GM12875 (cell line): ENCODE results near the gene OLFM2.
"Not testable (repeated sequence)": the region's sequence is repeated elsewhere in the genome, so short reads cannot be mapped to it uniquely, and the experiment has no call there.

Experiments used
- H3K4me3 ChIP-seq: one replicate; pipeline ENCODE4 v1.5.1; 2011; ENCODE audit warnings: low read depth, low read length, control low read depth
- TF ChIP-seq, protein P1 (sequence below): IDR thresholded peaks from 2 replicates; pipeline ENCODE4 v1.5.1; 2011; ENCODE audit warnings: low read depth, mild to moderate bottlenecking, control low read depth, inconsistent platforms, low read length, moderate library complexity, borderline replicate concordance; ENCODE audit not compliant: insufficient read depth

The OLFM2 gene

DNA sequence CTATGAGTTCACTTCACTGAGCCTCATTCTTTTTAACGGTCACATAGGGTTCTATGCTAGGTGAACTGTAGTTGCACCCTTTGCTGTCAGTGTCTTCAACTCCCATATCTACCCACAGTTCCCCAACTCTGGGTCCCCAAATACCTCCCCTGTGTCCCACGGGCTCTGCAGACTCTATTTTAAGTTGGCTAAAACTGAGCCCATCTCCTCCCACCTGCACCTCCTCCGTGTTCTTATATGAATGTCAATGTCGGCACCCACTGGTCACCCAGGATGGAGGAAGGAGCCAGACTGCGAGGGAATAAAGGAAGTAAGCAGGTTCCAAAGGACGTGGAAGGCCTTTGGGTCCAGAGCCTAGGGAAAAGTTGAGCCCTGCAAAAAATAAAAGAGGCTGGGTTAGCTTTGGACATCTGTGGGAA is 102.0 kb downstream of the OLFM2 start:
- H3K4me3 ChIP-seq = peak overlapping the region; percentile 62
- TF ChIP-seq, protein P1, sequence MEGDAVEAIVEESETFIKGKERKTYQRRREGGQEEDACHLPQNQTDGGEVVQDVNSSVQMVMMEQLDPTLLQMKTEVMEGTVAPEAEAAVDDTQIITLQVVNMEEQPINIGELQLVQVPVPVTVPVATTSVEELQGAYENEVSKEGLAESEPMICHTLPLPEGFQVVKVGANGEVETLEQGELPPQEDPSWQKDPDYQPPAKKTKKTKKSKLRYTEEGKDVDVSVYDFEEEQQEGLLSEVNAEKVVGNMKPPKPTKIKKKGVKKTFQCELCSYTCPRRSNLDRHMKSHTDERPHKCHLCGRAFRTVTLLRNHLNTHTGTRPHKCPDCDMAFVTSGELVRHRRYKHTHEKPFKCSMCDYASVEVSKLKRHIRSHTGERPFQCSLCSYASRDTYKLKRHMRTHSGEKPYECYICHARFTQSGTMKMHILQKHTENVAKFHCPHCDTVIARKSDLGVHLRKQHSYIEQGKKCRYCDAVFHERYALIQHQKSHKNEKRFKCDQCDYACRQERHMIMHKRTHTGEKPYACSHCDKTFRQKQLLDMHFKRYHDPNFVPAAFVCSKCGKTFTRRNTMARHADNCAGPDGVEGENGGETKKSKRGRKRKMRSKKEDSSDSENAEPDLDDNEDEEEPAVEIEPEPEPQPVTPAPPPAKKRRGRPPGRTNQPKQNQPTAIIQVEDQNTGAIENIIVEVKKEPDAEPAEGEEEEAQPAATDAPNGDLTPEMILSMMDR = no peak

DNA sequence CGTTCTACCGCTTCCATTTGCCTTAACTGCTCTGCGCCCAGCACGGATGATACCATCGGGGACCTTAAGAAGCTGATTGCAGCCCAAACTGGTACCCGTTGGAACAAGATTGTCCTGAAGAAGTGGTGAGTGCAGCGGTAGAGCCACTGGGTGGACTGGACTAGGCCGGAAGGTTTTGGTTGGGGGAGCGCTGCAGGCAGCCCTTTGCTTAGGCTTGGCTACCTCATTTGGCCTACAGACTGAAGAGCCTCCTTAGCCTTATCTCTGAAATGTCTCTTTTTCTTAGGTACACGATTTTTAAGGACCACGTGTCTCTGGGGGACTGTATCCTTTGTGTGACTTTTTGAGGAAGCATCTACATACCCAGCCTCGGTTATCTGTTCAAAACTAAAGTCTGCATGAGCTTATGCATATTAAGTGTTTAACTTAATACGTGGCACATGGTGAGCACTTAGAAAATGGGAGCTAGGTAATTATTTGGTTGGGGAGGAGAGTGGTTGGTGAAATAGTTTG is 107.7 kb downstream of the OLFM2 start:
- TF ChIP-seq, protein P1 = no peak
- peak overlapping the region; percentile 87 for H3K4me3 ChIP-seq

DNA sequence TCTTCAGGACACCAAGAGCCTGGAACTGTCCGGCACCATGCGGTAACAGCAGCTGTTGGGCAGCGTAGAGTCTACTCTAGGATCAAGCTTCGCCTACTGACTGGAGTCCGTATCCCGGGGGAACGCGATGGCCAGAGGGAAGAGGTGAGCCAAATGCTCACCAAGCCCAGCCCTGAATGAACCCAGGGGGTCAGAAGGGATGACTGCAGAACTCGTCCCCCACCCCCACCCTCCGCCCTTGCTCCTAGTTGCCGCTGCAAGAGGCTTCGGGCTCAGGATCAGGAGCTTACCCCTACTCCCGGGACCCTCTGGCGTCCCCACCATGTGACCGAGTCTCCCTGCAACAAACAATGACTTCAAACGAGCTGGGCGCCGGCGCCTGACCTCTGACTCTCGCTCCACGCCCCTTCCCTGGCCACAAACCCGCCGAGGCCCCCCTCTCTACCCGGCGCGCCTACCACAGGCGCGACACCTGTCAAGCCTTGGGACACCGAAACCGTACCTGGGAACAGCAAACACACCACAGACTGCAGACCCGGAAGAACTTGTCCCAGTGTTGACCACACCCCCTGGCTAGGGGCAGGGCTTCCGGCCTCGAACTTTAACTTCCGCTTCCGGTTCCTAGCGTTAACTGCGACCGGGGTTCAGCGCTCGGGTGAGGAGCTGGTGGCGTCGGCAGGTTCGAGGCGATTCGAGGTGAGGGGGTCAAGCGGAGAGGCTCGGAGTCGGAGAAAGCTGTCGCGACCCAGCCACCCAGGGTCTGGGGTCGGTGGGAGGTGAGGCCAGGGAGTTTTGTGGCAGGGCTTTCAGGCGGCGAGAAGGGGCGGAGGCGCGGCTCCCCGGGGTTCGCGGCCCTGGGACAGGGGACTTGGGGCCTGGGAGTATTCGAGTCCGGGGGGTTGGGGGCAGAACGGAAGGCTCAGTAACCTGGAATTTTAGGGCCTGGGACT is 108.8 kb downstream of the OLFM2 start, which contains the start of gene UBL5:
TSS of gene UBL5 (plus strand) at position 630 of the 950 bp plus-strand sequence. CDS start 420 bp downstream, outside the sequence.
- peak within 1 kb of the TSS; percentile 87 for H3K4me3 ChIP-seq
- TF ChIP-seq, protein P1 = no peak

DNA sequence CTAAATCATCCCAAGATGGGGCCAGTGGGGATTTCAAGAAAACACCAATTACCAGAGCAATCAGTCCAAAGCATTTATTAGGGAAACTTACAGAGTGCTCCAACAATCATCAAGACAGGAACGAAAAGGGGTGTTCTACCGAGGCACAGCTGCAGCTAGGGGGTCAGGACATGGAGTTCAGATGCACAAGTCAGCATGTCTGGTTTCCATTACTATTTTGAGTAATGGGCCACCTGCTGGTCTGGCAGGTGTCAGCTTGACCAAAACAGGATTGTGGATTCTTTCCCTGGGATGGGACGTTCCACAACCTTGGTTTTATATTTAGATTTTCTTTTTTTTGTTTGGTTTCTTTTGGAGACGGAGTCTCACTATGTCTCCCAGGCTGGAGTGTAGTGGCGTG is 112.5 kb downstream of the OLFM2 start:
- TF ChIP-seq, protein P1 = no peak
- H3K4me3 ChIP-seq = no peak overlapping the region

DNA sequence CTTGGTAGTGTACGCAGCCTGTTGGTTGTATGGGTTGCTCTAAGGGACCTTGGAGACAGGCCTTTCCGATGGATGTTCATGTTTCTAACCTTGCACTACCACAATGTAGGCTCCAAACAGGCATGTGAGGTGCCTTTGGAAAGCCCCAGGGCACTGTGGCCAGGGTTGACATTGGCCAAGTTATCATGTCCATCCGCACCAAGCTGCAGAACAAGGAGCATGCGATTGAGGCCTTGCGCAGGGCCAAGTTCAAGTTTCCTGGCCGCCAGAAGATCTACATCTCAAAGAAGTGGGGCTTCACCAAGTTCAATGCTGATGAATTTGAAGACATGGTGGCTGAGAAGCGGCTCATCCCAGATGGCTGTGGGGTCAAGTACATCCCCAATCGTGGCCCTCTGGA is 116.3 kb downstream of the OLFM2 start:
- H3K4me3 ChIP-seq = not testable (repeated sequence)

DNA sequence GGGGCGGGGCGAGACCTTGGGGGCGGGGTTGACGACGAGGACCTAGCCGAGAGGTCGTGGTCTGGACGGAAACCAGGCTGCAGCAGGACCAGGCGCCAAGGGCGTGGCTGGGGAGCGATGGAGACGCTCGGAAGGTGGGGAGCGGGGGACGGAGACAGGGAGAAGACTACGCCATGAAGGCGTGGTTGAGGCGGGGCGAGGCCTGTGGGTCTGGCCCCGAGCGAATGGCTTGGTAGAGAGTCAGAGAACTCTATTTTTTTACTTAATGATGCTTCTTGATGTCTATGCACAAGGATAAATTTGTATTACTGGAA is 116.8 kb downstream of the OLFM2 start:
- TF ChIP-seq, protein P1 = no peak
- peak overlapping the region; percentile 22 for H3K4me3 ChIP-seq

DNA sequence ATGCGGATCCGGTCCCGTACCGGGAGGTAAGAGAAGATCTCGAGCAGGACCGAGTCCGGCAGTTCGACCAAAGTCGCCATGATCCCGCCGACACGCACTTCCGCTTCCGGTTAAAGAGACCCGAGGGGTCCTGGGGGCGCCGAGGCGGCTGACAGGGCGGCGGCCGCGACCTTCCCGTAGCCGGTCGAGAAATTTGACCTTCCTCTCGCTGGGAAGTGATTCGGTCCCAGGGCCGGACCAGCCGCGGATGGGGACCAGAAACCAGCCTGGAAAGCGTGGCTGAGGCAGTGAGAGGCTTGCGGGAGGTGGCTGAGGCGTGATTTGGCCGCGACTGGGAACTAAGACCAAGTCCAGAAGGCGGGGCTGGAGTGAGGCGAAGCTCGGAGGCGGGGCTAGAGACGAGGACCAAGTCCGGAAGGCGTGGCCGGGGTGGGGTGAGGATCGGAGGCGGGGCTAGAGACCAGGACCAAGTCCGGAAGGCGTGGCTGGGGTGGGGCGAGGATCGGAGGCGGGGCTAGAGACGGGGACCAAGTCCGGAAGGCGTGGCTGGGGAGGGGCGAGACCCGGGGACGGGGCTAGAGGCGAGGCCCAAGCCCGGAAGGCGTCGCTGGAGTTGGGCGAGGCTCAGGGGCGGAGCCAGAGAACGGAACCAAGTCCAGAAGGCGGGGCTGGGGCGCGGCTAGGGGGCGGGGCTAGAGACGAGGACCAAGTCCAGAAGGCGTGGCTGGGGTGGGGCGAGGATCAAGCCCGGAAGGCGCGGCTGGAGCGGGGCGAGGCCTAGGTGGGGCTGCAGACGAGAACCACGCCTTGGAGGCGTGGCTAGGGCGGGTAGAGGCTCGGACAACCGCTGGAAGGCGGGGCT is 117.3 kb downstream of the OLFM2 start, which contains the start of gene FBXL12:
TSS of gene FBXL12 (minus strand) at position 346 of the 862 bp plus-strand sequence. CDS start at position 80, 266 bp downstream.
- TF ChIP-seq, protein P1 = no peak
- peak within 1 kb of the TSS; percentile 99 for H3K4me3 ChIP-seq
